NB4 (cell line): ENCODE measurements around the gene PKD2.

Experiments used
- POLR2A ChIP-seq: IDR thresholded peaks from 2 replicates; pipeline ENCODE4 v1.6.1; 2011; ENCODE audit warnings: mild to moderate bottlenecking; ENCODE audit not compliant: insufficient read length; ENCODE audit errors: extremely low read depth
- TF ChIP-seq, protein P1 (sequence below): IDR thresholded peaks from one replicate; pipeline ENCODE4 v1.5.1; 2012; ENCODE audit warnings: low read depth, low read length
- TF ChIP-seq, protein P2 (sequence below): IDR thresholded peaks from 2 replicates; pipeline ENCODE4 v1.6.1; 2011; ENCODE audit warnings: low read depth, low read length

- TF ChIP-seq, protein P1, sequence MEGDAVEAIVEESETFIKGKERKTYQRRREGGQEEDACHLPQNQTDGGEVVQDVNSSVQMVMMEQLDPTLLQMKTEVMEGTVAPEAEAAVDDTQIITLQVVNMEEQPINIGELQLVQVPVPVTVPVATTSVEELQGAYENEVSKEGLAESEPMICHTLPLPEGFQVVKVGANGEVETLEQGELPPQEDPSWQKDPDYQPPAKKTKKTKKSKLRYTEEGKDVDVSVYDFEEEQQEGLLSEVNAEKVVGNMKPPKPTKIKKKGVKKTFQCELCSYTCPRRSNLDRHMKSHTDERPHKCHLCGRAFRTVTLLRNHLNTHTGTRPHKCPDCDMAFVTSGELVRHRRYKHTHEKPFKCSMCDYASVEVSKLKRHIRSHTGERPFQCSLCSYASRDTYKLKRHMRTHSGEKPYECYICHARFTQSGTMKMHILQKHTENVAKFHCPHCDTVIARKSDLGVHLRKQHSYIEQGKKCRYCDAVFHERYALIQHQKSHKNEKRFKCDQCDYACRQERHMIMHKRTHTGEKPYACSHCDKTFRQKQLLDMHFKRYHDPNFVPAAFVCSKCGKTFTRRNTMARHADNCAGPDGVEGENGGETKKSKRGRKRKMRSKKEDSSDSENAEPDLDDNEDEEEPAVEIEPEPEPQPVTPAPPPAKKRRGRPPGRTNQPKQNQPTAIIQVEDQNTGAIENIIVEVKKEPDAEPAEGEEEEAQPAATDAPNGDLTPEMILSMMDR: no peak
- no peak for TF ChIP-seq POLR2A
- TF ChIP-seq, protein P2, sequence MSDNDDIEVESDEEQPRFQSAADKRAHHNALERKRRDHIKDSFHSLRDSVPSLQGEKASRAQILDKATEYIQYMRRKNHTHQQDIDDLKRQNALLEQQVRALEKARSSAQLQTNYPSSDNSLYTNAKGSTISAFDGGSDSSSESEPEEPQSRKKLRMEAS: no peak
These were observed 41.9 kb upstream of the PKD2 start for GRCh38 chr4:87965501-87965975.
